Neuron (in vitro differentiated cells): Measurements from ENCODE around the gene GPR26.

Experiments used
- H2AFZ ChIP-seq: one replicate; pipeline ENCODE4 v1.6.1; 2013; ENCODE audit warnings: low read depth, mild to moderate bottlenecking, inconsistent platforms, low read length, moderate library complexity
- H3K27me3 ChIP-seq: one replicate; pipeline ENCODE4 v1.6.1; 2013; ENCODE audit warnings: low read length; ENCODE audit not compliant: insufficient read depth
- H3K36me3 ChIP-seq: one replicate; pipeline ENCODE4 v1.6.1; 2013; ENCODE audit warnings: low read length; ENCODE audit not compliant: insufficient read depth
- H3K4me1 ChIP-seq: one replicate; pipeline ENCODE4 v1.6.1; 2013; ENCODE audit warnings: low read length; ENCODE audit not compliant: insufficient read depth
- H3K4me3 ChIP-seq: 2 replicates; pipeline ENCODE4 v1.5.1; 2013; ENCODE audit warnings: mild to moderate bottlenecking, low read length, moderate library complexity
- H3K9me3 ChIP-seq: one replicate; pipeline ENCODE4 v1.6.1; 2013; ENCODE audit warnings: low read length

Gene GPR26

DNA sequence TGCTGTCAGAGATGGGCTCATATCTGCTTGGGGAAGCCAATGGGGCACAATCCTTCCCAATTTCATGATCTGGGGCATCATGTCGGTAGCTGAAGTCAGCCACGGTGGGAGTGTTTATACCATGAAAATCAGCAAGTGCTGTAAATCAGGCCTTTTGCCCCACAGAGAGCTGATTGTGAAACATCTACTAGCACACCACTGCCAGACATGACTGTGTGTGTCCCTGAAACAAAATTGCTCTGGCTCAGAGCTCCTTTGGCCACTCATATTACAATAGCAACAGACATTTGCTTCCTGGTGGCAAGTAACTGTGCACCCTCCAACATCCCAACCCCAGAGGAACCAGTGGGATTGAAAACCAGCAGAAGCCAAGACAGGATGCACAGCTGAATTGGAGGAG lies 23.7 kb downstream of the GPR26 start:
- Histone ChIP-seq H3K4me3 (no peak overlapping the region), H2AFZ (no peak overlapping the region), H3K36me3 (no peaks in the 10 kb centered on the region), H3K9me3 (no peaks in the 10 kb centered on the region), H3K4me1 (no peaks in the 10 kb centered on the region), H3K27me3 (peaks cover 7% of the 10 kb centered on the region)

DNA sequence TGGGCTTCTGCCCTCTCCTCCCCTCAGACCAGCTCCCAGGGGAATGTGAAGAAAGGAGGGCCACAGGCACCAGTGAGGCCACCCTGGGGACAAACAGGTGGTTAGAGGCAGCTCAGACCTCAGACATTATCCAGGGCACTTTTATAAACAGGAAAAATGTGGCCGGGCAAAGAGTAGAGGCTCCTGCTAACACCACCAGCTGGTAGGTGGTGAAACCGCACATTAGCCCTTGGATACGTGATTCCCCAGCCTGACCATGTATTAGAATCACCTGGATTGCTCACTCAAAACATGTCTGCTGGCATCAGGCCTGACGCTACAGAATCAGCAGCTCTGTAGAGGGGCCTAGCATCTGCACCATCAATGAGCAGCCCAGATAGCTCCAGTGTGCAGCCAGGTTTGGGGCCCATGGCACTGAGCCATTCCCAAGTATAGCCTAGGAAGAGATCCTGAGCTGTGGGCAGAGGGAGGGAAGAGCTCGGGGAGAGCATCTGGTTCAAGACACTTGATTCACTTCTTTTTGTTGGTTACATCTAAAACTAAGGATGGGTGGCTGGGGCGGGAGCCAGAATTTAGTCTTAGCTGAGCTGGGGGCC lies 37.1 kb downstream of the GPR26 start:
- Histone ChIP-seq H3K4me3 (no peak overlapping the region), H3K9me3 (no peaks in the 10 kb centered on the region), H3K36me3 (no peaks in the 10 kb centered on the region), H2AFZ (no peak overlapping the region), H3K4me1 (no peaks in the 10 kb centered on the region), H3K27me3 (no peaks in the 10 kb centered on the region)

DNA sequence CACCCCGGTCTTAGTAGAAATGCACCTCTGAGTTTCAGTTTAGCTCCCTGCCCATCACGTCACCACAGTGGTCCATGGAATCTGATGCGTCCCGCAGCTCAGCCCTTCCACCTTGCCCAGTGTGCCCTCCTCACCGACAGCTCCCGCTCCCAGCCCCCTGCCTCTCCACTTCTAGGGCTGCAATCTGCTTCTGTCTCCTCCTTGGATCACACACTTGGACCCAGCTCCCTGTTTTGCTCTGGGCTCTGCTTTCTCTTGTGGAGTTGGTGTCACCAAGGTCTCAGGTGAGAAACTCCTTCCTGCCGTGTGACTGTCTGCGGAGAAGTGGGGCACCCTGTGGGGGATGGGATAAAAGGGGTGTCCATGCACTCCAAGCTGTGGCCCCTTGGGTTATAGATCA lies 37.9 kb downstream of the GPR26 start:
- Histone ChIP-seq H2AFZ (no peak overlapping the region), H3K27me3 (peaks cover 3% of the 10 kb centered on the region)

DNA sequence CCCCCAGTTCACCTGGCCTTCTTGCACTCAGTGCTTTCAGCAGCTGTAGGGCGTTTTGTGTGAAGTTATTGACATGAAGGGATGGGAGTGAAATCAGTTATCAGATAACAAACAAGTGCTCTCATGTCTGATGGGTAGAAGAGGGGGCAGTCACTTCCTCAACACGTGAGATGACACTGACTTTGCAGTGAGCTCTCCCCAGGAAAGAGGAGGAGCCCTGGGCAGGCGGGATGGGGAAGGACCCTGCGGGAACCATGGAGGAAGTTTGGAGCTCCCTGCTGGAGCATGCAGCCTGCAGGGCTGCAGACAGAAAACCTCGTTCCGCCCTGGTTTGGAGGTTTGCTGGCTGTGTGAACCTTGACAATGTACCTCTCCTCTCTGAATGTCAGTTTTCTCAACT lies 38.7 kb downstream of the GPR26 start:
- Histone ChIP-seq H3K27me3 (peaks cover 3% of the 10 kb centered on the region), H3K9me3 (no peaks in the 10 kb centered on the region), H2AFZ (no peak overlapping the region), H3K36me3 (no peaks in the 10 kb centered on the region), H3K4me3 (no peak overlapping the region), H3K4me1 (no peaks in the 10 kb centered on the region)

More for the DNA sequence above, 37.9 kb downstream of the GPR26 start:
- H3K4me1 ChIP-seq: no peaks in the 10 kb centered on the region
- H3K9me3 ChIP-seq: no peaks in the 10 kb centered on the region
- H3K36me3 ChIP-seq: no peaks in the 10 kb centered on the region
- no peak overlapping the region for H3K4me3 ChIP-seq

DNA sequence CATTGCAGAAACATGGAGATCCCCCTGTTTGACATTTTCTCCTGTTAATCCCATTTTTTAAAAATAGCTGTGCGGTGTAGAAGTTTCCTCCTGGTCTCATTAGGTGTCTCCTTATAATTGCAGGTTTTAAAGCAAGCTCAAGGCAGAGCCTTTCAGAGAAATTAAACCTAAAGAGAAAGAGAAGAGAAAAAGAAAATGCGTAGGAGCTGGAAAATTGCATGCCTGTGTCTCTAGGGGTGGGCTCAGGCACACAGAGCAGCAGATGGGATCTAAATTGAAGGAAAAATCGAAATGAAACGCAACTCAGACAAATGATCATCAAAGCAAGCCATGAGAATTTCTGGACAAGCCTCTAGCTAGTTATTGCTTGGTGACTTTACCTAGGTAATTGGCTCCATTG lies 40.1 kb downstream of the GPR26 start:
- peaks cover 3% of the 10 kb centered on the region for H3K27me3 ChIP-seq

DNA sequence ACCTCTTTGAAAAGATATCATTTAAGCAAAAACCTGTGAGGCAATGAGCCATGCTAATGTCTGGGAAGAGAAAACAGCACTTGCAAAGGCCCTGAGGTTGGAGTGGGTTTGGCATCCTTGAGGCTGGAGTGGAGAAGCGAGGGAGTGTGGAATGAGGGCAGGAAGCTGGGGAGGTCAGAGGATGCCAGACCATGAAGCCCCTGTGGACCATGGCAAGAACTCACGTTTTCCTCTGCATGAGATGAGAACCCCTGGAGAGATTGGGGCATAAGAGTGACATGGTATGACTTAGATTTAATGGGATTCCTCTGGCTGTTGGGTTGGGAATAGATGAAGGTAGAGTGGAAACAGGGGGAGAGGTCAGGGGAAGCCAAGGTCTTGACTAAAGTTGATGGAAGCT lies 49.4 kb downstream of the GPR26 start:
- Histone ChIP-seq H3K27me3 (no peaks in the 10 kb centered on the region), H3K36me3 (no peaks in the 10 kb centered on the region), H2AFZ (no peak overlapping the region), H3K4me1 (no peaks in the 10 kb centered on the region), H3K4me3 (no peak overlapping the region), H3K9me3 (no peaks in the 10 kb centered on the region)

More for the DNA sequence above, 40.1 kb downstream of the GPR26 start:
- Histone ChIP-seq H2AFZ (no peak overlapping the region), H3K9me3 (no peaks in the 10 kb centered on the region), H3K36me3 (no peaks in the 10 kb centered on the region), H3K4me1 (no peaks in the 10 kb centered on the region), H3K4me3 (no peak overlapping the region)

DNA sequence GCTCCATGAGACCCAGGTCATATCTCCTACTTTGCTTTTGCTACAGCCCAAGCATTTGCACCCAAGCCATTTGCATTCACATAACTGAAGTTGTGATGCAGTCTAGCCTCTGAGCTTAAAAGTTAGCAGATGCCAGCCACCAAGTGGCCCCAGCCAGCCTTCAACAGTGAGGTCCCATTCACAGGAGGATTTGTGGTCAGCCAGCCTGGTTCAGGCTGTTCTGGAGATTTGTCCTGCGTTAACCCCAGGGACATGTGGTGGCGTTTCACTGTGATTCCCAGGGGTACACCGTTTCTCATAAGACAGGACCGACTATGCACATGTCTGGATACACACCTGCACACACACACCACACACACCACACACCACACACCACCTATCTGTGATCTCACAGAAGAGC lies 51.2 kb downstream of the GPR26 start:
- Histone ChIP-seq H3K9me3 (no peaks in the 10 kb centered on the region), H3K36me3 (no peaks in the 10 kb centered on the region), H3K4me1 (no peaks in the 10 kb centered on the region), H2AFZ (no peak overlapping the region), H3K4me3 (no peak overlapping the region), H3K27me3 (no peaks in the 10 kb centered on the region)

DNA sequence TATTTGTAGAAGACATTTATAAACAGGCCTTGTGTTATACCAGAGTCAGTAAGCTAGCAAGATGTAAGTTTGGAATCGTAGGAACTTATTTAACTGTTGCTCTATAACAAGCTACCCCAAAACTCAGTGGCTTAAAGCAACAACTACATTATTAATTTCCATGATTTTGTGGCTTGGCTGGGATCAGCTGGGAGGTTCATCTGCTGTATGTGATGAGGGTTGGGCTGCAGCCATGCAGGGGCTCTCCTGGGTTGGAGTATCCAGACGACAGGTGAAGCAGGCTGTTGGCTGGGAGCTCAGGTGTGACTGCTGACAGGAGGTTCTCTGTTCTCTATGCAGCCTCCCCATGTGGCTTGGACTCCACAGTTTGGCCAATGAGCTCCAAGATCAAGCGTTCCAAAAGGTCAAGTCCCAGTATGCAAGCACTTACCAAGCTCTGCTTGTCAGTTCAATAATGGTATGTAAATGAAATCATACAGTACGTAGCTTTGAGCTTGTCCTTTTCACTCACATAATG lies 52.4 kb downstream of the GPR26 start:
- H3K4me3 ChIP-seq: no peak overlapping the region
- H2AFZ ChIP-seq: no peak overlapping the region
- no peaks in the 10 kb centered on the region for H3K27me3 ChIP-seq
- no peaks in the 10 kb centered on the region for H3K36me3 ChIP-seq
- H3K9me3 ChIP-seq: no peaks in the 10 kb centered on the region
- H3K4me1 ChIP-seq: no peaks in the 10 kb centered on the region

DNA sequence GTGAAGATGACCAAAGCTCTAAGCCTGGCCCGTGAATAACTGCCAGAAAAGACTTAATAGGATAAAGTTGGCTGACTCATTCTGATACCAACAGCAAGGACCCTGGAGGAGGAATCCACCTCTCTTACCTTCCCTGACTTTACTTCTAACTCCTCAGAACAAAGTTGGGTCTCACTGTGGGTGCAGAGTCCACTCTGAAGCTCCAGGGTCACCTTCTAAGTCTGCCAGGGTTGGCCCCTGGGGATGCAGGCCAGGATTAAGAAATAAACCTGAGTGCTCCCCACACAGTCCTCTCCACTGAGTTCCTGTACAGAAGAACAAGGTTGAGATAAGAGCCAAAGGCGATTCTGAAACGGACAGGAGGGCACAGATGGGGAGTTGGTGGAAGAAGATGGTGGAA lies 54.4 kb downstream of the GPR26 start:
- Histone ChIP-seq H3K27me3 (no peaks in the 10 kb centered on the region), H3K9me3 (no peaks in the 10 kb centered on the region), H3K4me3 (no peak overlapping the region), H3K36me3 (no peaks in the 10 kb centered on the region), H2AFZ (no peak overlapping the region), H3K4me1 (no peaks in the 10 kb centered on the region)

DNA sequence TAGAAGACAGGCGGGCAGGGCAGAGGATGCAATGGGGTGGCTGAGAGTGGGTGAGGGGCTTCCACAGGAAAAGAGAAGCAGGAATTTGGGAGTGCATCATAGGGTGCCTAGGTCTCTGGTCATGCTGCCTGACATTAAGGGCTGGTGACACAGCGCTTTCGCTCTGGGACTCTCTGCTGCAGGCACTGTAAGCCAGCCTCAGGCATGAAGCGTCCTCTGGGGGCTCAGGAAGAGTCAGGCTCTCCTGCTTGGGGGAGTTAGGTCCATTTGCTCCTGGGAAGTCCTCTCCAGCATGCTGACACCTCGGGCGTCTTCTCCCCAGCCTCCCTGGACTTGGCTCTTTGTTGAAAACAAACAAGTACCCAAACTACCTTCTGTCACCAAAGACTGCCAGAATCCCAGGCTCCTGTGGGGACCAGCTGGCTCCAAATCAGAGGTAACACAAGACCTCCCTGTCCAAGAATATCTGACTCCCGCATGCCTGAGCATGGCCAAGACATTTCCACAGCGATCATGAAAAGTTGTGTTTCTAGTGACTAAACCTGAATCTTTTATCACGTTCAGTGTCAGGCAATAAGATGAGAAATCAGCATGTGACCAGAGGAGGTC lies 55.4 kb downstream of the GPR26 start:
- no peaks in the 10 kb centered on the region for H3K36me3 ChIP-seq
- no peak overlapping the region for H2AFZ ChIP-seq
- no peaks in the 10 kb centered on the region for H3K9me3 ChIP-seq
- H3K4me1 ChIP-seq: no peaks in the 10 kb centered on the region
- no peak overlapping the region for H3K4me3 ChIP-seq
- no peaks in the 10 kb centered on the region for H3K27me3 ChIP-seq

DNA sequence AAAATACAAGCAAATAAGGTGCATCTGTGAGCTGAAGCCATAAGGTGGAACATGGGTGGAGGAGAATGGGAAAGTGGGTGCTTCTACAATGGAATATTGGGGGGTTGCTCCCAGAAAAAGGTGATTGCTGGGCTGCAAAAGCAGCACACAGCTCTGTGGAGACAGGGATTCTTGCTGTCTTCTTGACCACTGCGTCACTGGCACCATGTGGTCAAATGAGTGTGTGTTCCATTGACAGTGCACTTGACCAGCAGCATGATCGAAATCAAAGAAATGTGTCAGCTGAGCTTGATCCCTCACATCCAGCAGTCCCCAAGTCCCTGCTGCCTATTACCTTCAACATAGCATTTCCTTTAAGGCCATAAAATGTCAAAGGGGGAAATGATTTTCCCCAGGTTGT lies 56.2 kb downstream of the GPR26 start:
- no peaks in the 10 kb centered on the region for H3K36me3 ChIP-seq
- no peak overlapping the region for H3K4me3 ChIP-seq
- no peaks in the 10 kb centered on the region for H3K4me1 ChIP-seq
- H3K27me3 ChIP-seq: no peaks in the 10 kb centered on the region
- H2AFZ ChIP-seq: no peak overlapping the region
- no peaks in the 10 kb centered on the region for H3K9me3 ChIP-seq

DNA sequence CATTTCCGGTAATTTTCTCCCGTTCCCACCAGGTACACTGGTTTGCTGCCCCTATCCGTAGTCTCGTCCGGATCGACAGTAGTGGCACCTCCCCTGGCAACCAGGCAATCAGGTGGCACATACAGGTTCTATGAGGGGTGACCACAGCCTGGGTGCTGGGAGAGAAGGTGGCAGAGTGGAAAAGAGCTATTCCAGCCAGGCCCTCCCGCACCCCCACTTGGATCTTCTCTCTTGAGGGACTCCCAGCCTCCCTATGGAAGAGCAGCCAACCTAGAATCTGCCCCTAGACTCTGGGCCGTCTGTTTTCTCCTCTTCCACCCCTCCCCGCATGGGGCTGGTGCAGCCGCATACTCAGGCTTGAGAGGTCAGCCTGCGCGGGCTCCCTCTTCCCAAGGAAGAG lies 58.6 kb downstream of the GPR26 start:
- Histone ChIP-seq H3K27me3 (no peaks in the 10 kb centered on the region), H3K36me3 (no peaks in the 10 kb centered on the region), H3K9me3 (no peaks in the 10 kb centered on the region), H2AFZ (no peak overlapping the region), H3K4me3 (no peak overlapping the region), H3K4me1 (no peaks in the 10 kb centered on the region)

DNA sequence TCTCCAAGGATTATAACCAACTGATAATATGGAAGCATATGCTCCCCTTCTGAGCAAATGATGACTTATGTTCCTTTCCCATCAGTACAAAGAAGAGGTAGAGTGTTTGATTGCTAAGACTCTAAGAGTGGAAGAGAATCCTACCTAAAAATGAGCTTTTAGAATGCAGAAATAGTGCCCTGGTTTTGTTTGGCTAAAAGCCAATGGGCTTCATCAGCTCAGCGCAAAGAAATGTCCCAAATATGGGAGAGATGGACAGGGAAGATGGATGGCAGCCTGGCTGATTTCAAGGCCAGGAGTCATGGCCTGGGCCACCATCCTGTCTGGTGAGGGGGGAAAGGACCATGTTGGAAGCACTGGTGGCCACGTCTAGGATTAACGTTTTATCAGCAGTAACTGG lies 60.2 kb downstream of the GPR26 start:
- no peaks in the 10 kb centered on the region for H3K27me3 ChIP-seq
- H3K4me3 ChIP-seq: no peak overlapping the region
- H3K36me3 ChIP-seq: no peaks in the 10 kb centered on the region
- no peaks in the 10 kb centered on the region for H3K4me1 ChIP-seq
- no peak overlapping the region for H2AFZ ChIP-seq
- no peaks in the 10 kb centered on the region for H3K9me3 ChIP-seq

DNA sequence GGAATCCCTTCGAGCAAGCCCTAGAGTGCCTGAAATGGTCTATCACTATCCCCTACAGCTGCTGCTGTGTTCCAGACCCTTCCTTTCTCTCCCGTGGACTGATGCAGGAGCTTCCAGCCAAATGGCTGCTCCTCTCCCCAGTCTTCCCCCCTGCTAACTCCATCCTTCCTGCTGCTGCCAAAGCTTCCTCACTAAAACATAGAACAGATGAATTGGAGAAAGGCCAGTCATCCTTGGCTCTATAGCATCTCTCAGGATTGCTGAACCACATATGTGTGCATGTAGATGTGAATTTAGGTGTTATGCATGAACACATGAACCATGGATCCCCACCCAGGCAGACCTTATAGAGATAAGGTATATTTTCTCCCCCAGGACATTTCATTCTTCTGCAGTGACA lies 60.7 kb downstream of the GPR26 start:
- H3K4me3 ChIP-seq: no peak overlapping the region
- no peaks in the 10 kb centered on the region for H3K9me3 ChIP-seq
- H3K27me3 ChIP-seq: no peaks in the 10 kb centered on the region
- H3K4me1 ChIP-seq: no peaks in the 10 kb centered on the region
- H3K36me3 ChIP-seq: no peaks in the 10 kb centered on the region
- H2AFZ ChIP-seq: no peak overlapping the region
